ENCODE measurements around the gene AK9.
A peak's percentile ranks its signal among the peaks of the same experiment; 100 is the strongest.
"Not testable (repeated sequence)": the region's sequence is repeated elsewhere in the genome, so short reads cannot be mapped to it uniquely, and the experiment has no call there.

Gene AK9

GRCh38 chr6:109626311-109626710 lies 64.7 kb downstream of the AK9 start:
- DNase-seq (ENCODE audit: low read depth, low spot score) = no peak

DNA sequence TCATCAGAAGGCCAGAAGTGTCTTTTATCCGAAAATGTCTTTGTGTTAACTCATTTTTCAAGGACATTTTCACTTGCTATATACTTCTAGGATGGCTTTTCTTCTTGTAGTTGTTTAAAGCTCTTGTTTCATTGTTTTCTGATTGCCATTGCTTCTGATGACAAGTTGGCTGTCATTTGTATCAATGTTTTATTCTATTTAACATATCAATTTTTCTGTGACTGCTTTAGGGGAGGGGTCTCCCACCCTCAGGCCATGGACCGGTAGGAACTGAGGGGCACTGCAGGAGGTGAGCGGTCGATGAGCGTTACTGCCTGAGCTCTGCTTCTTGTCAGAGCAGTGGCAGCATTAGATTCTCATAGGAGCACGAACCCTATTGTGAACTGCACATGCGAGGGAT lies 65.8 kb downstream of the AK9 start:
- no peak for DNase-seq (ENCODE audit: low read depth, low spot score)

DNA sequence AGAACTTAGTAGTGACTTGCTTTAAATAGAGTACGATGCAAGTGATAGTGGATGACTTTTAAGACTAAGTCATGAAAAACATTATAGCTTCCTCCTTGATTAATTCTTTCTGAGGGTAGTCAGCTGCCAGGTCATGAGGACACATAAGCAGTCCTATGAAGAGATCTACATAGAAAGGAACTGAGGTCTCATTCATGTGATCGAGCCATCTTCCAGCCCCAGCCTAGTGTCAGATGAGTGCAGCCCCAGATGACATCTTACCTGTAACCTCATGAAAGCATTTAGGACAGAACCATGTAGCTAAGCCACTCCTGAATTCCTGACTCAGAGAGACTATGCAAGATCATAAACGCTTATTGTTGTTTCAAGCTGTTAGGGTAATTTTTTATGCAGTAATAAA lies 67.7 kb downstream of the AK9 start:
- DNase-seq (ENCODE audit: low read depth, low spot score) = no peak

GRCh38 chr6:109612268-109612667 lies 78.7 kb downstream of the AK9 start:
- DNase-seq (ENCODE audit: low read depth, low spot score) = no peak

DNA sequence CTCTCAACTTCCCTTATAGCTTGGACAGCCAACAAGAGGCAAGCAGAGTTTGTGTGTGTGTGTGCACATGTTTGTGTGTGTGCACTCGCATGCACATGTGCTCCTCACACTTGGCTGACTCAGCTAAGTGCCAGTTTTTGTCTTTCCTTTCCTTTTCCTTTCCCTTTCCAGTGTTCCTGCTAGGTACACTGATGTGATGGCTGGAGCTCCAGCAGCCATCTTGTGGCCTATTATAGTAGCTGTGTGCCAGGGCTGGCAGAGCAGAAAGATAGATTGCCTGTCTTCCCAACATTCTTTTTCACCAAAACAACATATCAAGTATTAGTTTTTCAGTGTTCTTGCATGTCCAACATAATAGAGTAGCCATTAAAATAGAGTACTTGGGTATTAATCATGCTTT lies 79.5 kb downstream of the AK9 start:
- DNase-seq (ENCODE audit: low read depth, low spot score) = no peak

- DNase-seq (ENCODE audit: low read depth, low spot score) = no peak
These were observed 80.4 kb downstream of the AK9 start for GRCh38 chr6:109610590-109610989.

GRCh38 chr6:109609737-109610136 lies 81.3 kb downstream of the AK9 start:
- no peak for DNase-seq (ENCODE audit: low read depth, low spot score)

GRCh38 chr6:109606359-109606758 lies 84.6 kb downstream of the AK9 start:
- no peak for DNase-seq (ENCODE audit: low read depth, low spot score)

DNA sequence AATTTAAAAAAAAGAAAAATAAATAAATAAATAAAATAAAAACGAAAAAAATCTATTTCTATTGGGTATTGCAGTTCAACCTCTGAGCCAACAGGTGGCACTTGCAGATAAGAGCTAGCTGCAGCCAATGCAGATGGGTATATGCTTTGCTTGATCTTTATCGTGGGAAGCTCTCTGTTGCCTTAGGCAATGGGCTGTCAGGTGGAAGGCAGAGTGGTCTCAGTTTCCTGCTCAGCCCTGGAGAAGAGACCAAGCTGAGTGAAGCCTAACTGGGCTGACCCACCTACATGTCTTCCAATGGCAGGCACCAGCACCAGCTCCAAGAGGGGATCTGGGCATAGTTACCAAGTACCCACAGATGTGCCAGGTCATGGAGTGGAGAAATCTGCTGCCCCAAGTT lies 95.0 kb downstream of the AK9 start:
- DNase-seq (ENCODE audit: low read depth, low spot score) = no peak

DNA sequence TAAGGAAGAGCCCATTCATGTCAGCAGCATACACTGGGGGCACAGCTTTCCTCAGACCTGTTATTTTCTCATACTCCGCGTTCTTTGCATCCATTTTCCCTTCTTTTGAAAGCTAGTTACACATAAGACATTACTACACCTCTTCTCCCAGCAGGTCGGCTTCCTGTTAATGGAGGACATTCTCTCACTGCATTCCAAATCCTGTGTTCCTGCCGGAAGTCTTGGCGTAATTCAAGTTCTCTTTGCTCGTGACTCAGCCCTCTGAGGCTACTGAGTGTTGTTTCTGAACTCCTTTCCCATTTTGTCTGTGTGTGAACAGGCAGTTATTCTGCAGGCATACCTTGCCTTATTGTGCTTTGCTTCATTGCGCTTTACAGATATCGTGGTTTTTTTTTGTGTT lies 110.5 kb downstream of the AK9 start:
- peak; percentile 56 for DNase-seq (ENCODE audit: low read depth, low spot score)

DNA sequence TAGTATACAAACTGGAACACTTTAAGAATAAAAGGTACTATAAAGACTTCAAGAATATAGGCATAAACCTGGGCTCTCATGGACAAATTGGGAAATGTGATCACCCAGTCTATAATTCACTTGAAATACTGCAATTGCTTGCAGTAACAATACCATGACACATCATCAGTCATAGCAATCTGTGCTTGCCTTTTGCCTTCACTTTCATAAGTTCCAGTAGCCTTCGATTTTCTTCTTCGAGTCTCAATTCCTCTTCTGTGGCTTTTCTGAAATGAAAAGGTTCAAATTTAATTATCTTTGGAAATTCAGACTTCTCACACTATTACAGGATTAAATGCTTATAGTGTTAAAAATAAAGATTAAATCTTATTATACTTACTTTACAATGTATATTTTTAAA lies 111.6 kb downstream of the AK9 start:
- DNase-seq (ENCODE audit: low read depth, low spot score) = no peak

DNA sequence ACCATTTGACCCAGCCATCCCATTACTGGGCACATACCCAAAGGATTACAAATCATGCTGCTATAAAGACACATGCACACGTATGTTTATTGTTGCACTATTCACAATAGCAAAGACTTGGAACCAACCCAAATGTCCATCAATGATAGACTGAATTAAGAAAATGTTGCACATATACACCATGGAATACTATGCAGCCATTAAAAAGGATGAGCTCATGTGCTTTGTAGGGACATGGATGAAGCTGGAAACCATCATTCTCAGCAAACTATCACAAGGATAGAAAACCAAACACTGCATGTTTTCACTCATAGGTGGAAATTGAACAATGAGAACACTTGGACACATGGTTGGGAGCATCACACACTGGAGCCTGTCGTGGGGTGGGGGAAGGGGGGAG lies 121.1 kb downstream of the AK9 start:
- DNase-seq (ENCODE audit: low read depth, low spot score) = not testable (repeated sequence)

DNA sequence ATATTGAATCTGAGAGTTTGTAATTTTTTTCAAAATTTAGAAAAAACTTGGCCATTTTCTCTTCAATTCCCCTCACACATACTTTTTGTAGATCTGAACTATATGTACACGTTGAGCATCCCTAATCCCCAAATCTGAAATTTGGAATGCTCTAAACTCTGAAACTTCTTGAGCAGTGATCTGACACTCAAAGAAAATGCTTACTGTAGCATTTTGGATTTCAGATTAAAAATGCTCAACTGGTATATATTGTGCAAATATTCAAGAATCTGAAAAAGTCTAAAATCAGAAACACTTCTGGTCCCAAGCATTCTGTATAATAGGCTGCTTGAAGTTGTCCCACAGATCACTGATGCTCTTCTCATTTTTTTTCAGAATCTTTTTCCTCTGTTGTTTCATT lies 129.2 kb downstream of the AK9 start:
- no peak for DNase-seq (ENCODE audit: low read depth, low spot score)

GRCh38 chr6:109531446-109531845 lies 159.6 kb downstream of the AK9 start:
- DNase-seq (ENCODE audit: low read depth, low spot score) = no peak

DNA sequence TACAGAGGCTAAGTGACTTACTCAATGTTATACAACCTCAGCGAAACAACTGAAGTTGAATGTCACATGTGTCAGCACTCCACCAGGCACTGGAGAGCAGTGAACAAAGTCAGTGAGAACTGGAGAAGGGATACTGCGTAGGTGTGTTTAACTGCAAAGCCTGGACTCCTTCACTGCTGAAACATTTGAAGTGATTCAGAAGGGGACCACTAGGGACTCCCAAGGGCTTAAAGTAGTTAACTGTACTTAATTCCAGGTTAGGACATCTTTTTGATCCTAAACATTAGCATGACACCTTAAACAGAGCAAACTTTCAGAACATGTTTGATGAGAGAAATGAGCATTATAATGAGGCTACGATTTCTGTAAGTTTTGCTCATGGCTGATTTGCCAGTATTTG lies 163.0 kb downstream of the AK9 start:
- no peak for DNase-seq (ENCODE audit: low read depth, low spot score)

GRCh38 chr6:109526905-109527628 lies 163.9 kb downstream of the AK9 start:
- peak; percentile 48 for DNase-seq (ENCODE audit: low read depth, low spot score)

- no peak for DNase-seq (ENCODE audit: low read depth, low spot score)
These were observed 166.9 kb downstream of the AK9 start for GRCh38 chr6:109524129-109524528.

DNA sequence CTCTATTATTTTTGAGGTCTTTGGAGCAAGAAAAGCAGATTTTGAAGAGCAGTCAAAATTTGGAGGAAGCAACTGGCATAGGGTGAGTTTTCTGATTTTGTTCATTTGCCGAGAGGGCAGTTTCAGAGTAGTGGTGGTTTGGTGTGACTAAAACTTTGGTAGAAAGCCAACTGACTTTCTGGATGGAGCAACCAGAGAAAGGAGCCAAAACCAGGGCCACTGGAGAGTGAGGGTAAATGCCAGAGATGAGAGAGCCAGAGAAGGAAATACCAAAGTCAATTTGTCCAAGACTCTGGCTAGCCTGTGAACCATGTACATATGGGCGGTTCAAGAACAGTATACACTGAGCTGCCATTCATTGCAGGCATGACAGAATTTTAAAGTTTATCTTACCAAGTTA lies 167.5 kb downstream of the AK9 start:
- no peak for DNase-seq (ENCODE audit: low read depth, low spot score)

- DNase-seq (ENCODE audit: low read depth, low spot score) = no peak
These were observed 169.9 kb downstream of the AK9 start for GRCh38 chr6:109521080-109521479.

DNA sequence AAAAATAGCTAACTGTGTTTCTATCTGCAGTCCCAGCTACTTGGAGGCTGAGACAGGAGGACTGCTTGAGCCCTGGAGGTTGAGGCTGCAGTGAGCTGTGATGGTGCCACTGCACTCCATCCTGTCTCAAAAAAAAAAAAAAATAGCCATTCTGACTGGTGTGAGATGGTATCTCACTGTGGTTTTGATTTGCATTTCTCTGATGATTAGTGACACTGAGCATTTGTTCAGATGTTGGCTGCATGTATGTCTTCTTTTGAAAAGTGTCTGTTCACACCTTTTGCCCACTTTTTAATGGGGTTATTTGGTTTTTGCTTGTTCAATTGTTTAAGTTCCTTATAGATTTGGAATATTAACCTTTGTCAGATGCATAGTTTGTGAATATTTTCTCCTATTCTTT lies 171.4 kb downstream of the AK9 start:
- DNase-seq (ENCODE audit: low read depth, low spot score) = not testable (repeated sequence)

DNA sequence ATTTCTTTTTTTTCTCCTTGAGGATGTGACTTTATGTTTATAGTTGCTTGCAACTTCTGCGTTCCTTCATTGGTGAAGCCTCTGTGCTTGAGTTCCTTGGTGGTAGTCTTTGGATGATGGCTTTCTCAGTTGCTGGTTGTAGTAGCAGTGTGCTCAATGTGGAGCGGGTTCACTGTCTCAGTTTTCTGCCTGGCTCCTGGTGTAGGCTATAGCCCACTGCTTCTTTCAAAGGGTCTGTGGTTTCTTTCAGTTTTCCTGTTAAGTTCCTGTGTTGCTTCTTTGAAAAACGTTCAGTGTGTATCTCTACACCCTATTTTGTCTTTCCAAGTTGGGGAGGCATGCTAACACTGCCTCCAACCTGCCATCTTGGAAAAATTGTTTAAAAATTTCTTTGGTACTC lies 174.1 kb downstream of the AK9 start:
- DNase-seq (ENCODE audit: low read depth, low spot score) = no peak

GRCh38 chr6:109515781-109516409 lies 175.1 kb downstream of the AK9 start:
- no peak for DNase-seq (ENCODE audit: low read depth, low spot score)

DNA sequence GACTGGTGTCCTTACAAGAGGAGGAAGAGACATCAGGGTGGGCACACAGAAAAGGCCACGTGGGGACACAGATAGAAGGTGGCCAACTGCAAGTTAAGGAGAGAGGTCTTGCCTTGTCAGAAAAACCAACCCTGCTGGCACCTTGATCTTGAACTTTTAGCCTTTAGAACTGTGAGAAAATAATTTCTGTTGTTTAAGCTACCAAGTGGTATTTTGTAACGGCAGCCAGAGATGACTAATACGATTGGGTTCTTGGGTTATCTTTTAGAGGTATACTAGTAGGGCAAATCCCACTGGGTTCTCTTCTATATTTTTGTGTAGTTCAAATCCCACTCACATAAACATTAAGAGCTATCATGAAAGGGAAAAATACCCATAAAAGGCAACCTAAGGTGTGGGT lies 176.1 kb downstream of the AK9 start:
- DNase-seq (ENCODE audit: low read depth, low spot score) = no peak
